ENCODE results near the gene RELA.
A peak's percentile ranks its signal among the peaks of the same experiment; 100 is the strongest.
"Not testable (repeated sequence)": the region's sequence is repeated elsewhere in the genome, so short reads cannot be mapped to it uniquely, and the experiment has no call there.

The RELA gene

GRCh38 chr11:65662799-65663638 lies at the start of gene RELA:
Gene RELA, minus strand, starts transcription at chr11:65662916. Its CDS starts 84 bp downstream, at chr11:65662832.
- DNase-seq (ENCODE audit: low spot score), result peak; percentile 96

GRCh38 chr11:65711785-65712632 lies 49.3 kb upstream of the RELA start, which contains the start of gene KAT5:
Gene KAT5, plus strand, starts transcription at chr11:65712252. Its CDS starts 16 bp downstream, at chr11:65712268.
- peak; percentile 95 for DNase-seq (ENCODE audit: low spot score)

GRCh38 chr11:65710421-65710820 lies 47.7 kb upstream of the RELA start:
- DNase-seq (ENCODE audit: low spot score), result no peak

GRCh38 chr11:65709661-65710060 lies 46.9 kb upstream of the RELA start:
- no peak for DNase-seq (ENCODE audit: low spot score)

GRCh38 chr11:65708451-65708850 lies 45.7 kb upstream of the RELA start:
- no peak for DNase-seq (ENCODE audit: low spot score)

GRCh38 chr11:65707002-65707401 lies 44.3 kb upstream of the RELA start:
- DNase-seq (ENCODE audit: low spot score), result not testable (repeated sequence)

- not testable (repeated sequence) for DNase-seq (ENCODE audit: low spot score)
Observed at GRCh38 chr11:65706303-65706763, 43.6 kb upstream of the RELA start.

- no peak for DNase-seq (ENCODE audit: low spot score)
Observed at GRCh38 chr11:65703846-65704245, 41.1 kb upstream of the RELA start.

GRCh38 chr11:65701686-65702085 lies 39.0 kb upstream of the RELA start:
- no peak for DNase-seq (ENCODE audit: low spot score)

GRCh38 chr11:65700399-65700798 lies 37.7 kb upstream of the RELA start:
- no peak for DNase-seq (ENCODE audit: low spot score)

- DNase-seq (ENCODE audit: low spot score), result no peak
Observed at GRCh38 chr11:65699306-65699705, 36.6 kb upstream of the RELA start.

- DNase-seq (ENCODE audit: low spot score), result no peak
Observed at GRCh38 chr11:65698205-65698604, 35.5 kb upstream of the RELA start.

- DNase-seq (ENCODE audit: low spot score), result no peak
Observed at GRCh38 chr11:65696802-65697552, 34.3 kb upstream of the RELA start.

GRCh38 chr11:65695459-65696241 lies 32.9 kb upstream of the RELA start:
- no peak for DNase-seq (ENCODE audit: low spot score)

GRCh38 chr11:65692367-65692766 lies 29.7 kb upstream of the RELA start:
- DNase-seq (ENCODE audit: low spot score), result no peak

- not testable (repeated sequence) for DNase-seq (ENCODE audit: low spot score)
Observed at GRCh38 chr11:65691847-65692246, 29.1 kb upstream of the RELA start.

- DNase-seq (ENCODE audit: low spot score), result no peak
Observed at GRCh38 chr11:65685981-65686380, 23.3 kb upstream of the RELA start.

GRCh38 chr11:65683480-65683879 lies 20.8 kb upstream of the RELA start:
- not testable (repeated sequence) for DNase-seq (ENCODE audit: low spot score)

- DNase-seq (ENCODE audit: low spot score), result no peak
Observed at GRCh38 chr11:65680192-65680743, 17.6 kb upstream of the RELA start.

- no peak for DNase-seq (ENCODE audit: low spot score)
Observed at GRCh38 chr11:65672982-65673381, 10.3 kb upstream of the RELA start.

All from AG08395 (cell line).